Pulmonary artery endothelial cell (primary cell): Measurements from ENCODE around the gene BCKDK. TPM values are rescaled to one million over a fixed set of nuclear protein-coding genes. Genes with fewer than 3 reads are reported as not detected.
"Not testable (repeated sequence)": the region's sequence is repeated elsewhere in the genome, so short reads cannot be mapped to it uniquely, and the experiment has no call there.

Experiments
- DNase-seq: peaks from one replicate; pipeline ENCODE4 v3.0.0-alpha.2; 2011; ENCODE audit warnings: low read depth, low spot score
- total RNA-seq: library from RNA; depleted of rRNA; stranded (reverse); fragments of >200 nt; gene quantifications from 2 replicates; pipeline ENCODE4 v1.2.3, GENCODE V29; 2014

BCKDK gene
- total RNA-seq, 1 donor from 2014 or later, result 20.2 TPM

GRCh38 chr16:31094424-31095120 lies 13.6 kb upstream of the BCKDK start, which contains the start of gene VKORC1:
Gene VKORC1, minus strand, starts transcription at chr16:31094797. Its CDS starts 68 bp downstream, at chr16:31094729.
- DNase-seq, result peak; percentile 91

GRCh38 chr16:31099860-31100638 lies 8.1 kb upstream of the BCKDK start:
- no peak for DNase-seq

GRCh38 chr16:31100876-31101641 lies 7.1 kb upstream of the BCKDK start:
- not testable (repeated sequence) for DNase-seq

GRCh38 chr16:31105677-31106213 lies 2.4 kb upstream of the BCKDK start:
- DNase-seq, result no peak

- DNase-seq, result no peak
These were observed 1.4 kb upstream of the BCKDK start for GRCh38 chr16:31106509-31107464.

GRCh38 chr16:31107465-31107867 lies 720 bp upstream of the BCKDK start:
- DNase-seq, result no peak

- DNase-seq, result no peak
These were observed 790 bp downstream of the BCKDK start for GRCh38 chr16:31108794-31109558.

GRCh38 chr16:31109622-31110021 lies 1.4 kb downstream of the BCKDK start:
- DNase-seq, result no peak

- no peak for DNase-seq
These were observed 2.2 kb downstream of the BCKDK start for GRCh38 chr16:31110106-31111034.

- DNase-seq, result no peak
These were observed 3.8 kb downstream of the BCKDK start for GRCh38 chr16:31111881-31112466.

GRCh38 chr16:31112711-31113110 lies 4.5 kb downstream of the BCKDK start:
- no peak for DNase-seq

GRCh38 chr16:31113121-31114120 lies 5.2 kb downstream of the BCKDK start:
- DNase-seq, result no peak

GRCh38 chr16:31114468-31114867 lies 6.3 kb downstream of the BCKDK start:
- no peak for DNase-seq

GRCh38 chr16:31117384-31118222 lies 9.4 kb downstream of the BCKDK start, which contains the start of gene KAT8:
Gene KAT8, plus strand, starts transcription at chr16:31117664. Its CDS starts 18 bp downstream, at chr16:31117682.
- DNase-seq, result peak; percentile 93

- no peak for DNase-seq
These were observed 10.3 kb downstream of the BCKDK start for GRCh38 chr16:31118223-31119155.
